GM23338 (cell line): ENCODE results near the gene R3HDM1. TPM values are rescaled to one million over a fixed set of nuclear protein-coding genes. Genes with fewer than 3 reads are reported as not detected.

Experiments used
- ATAC-seq: fragments of 200-7000 bp; cut with Tn5 transposase; 3 replicates; pipeline ENCODE4 v1.9.1; 2020
- DNase-seq: peaks from one replicate; pipeline ENCODE4 v3.0.0-alpha.2; 2015; ENCODE audit warnings: low spot score
- H2AFZ ChIP-seq: fragments of 200-600 bp; sonication (generic); 2 replicates; pipeline ENCODE4 v1.8.0; 2016; ENCODE audit warnings: antibody characterized with exemption, mild to moderate bottlenecking, moderate library complexity
- H3F3A ChIP-seq: fragments of 200-600 bp; sonication (generic); replicated peaks from 2 replicates; pipeline ENCODE4 v1.8.0; 2017; ENCODE audit warnings: antibody characterized with exemption, mixed run types, low read depth
- H3K27ac ChIP-seq: fragments of 200-600 bp; sonication (generic); 2 replicates; pipeline ENCODE4 v1.6.1; 2016; ENCODE audit warnings: low read depth
- H3K27me3 ChIP-seq: fragments of 200-600 bp; sonication (generic); 2 replicates; pipeline ENCODE4 v1.8.0; 2016; ENCODE audit warnings: mild to moderate bottlenecking, mixed run types, moderate library complexity; ENCODE audit not compliant: insufficient read depth
- H3K36me3 ChIP-seq: fragments of 200-600 bp; sonication (generic); 2 replicates; pipeline ENCODE4 v1.8.0; 2016; ENCODE audit warnings: mild to moderate bottlenecking; ENCODE audit not compliant: insufficient read depth
- H3K4me1 ChIP-seq: fragments of 200-600 bp; sonication (generic); 2 replicates; pipeline ENCODE4 v1.8.0; 2016; ENCODE audit warnings: mild to moderate bottlenecking, moderate library complexity; ENCODE audit not compliant: insufficient read depth
- H3K4me2 ChIP-seq: fragments of 200-600 bp; sonication (generic); 2 replicates; pipeline ENCODE4 v1.7.1; 2017; ENCODE audit warnings: mixed run types
- H3K4me3 ChIP-seq: fragments of 200-600 bp; sonication (generic); 2 replicates; pipeline ENCODE4 v1.6.1; 2016; ENCODE audit warnings: mixed run types
- H3K79me2 ChIP-seq: fragments of 200-600 bp; sonication (generic); replicated peaks from 2 replicates; pipeline ENCODE4 v1.8.0; 2017; ENCODE audit warnings: mild to moderate bottlenecking; ENCODE audit not compliant: insufficient read depth
- H3K9me2 ChIP-seq: fragments of 200-600 bp; sonication (generic); 2 replicates; pipeline ENCODE4 v1.8.0; 2017; ENCODE audit not compliant: insufficient read depth
- H4K20me1 ChIP-seq: fragments of 200-600 bp; sonication (generic); replicated peaks from 2 replicates; pipeline ENCODE4 v1.8.0; 2017; ENCODE audit warnings: mild to moderate bottlenecking; ENCODE audit not compliant: insufficient read depth
- H3K27ac Mint-ChIP-seq: 2 replicates; pipeline ENCODE4 v1.8.0; 2020; ENCODE audit warnings: inconsistent platforms, mild to moderate bottlenecking, moderate library complexity, mixed read lengths
- H3K27me3 Mint-ChIP-seq: 3 replicates; pipeline ENCODE4 v1.8.0; 2022; ENCODE audit warnings: low read depth, mild to moderate bottlenecking, moderate library complexity, mixed read lengths, inconsistent platforms; ENCODE audit not compliant: insufficient read depth, poor library complexity
- H3K36me3 Mint-ChIP-seq: 3 replicates; pipeline ENCODE4 v1.8.0; 2021; ENCODE audit warnings: low read depth, mild to moderate bottlenecking, inconsistent platforms, moderate library complexity, mixed read lengths
- H3K4me1 Mint-ChIP-seq: 3 replicates; pipeline ENCODE4 v1.8.0; 2020; ENCODE audit warnings: mild to moderate bottlenecking, inconsistent platforms, mixed read lengths
- H3K4me3 Mint-ChIP-seq: 3 replicates; pipeline ENCODE4 v1.8.0; 2021; ENCODE audit warnings: moderate library complexity, mild to moderate bottlenecking, inconsistent platforms, mixed read lengths
- H3K9me3 Mint-ChIP-seq: 3 replicates; pipeline ENCODE4 v1.8.0; 2020; ENCODE audit warnings: moderate library complexity, mild to moderate bottlenecking, inconsistent platforms, mixed read lengths
- CREB1 ChIP-seq: fragments of 250-450 bp; sonication (Bioruptor Pico); IDR thresholded peaks from 2 replicates; pipeline ENCODE4 v1.5.0; 2020; ENCODE audit warnings: low read depth, mild to moderate bottlenecking, moderate library complexity
- CTCF ChIP-seq, 2 experiments: fragments of 200-600 bp in 1 of 2; sonication (generic) in 1 of 2; conservative IDR thresholded peaks; 2 replicates each; pipeline versions ENCODE4 v1.5.1 to v1.6.1; 2016 to 2017; ENCODE audit warnings: antibody characterized with exemption in 2 of 2, low read depth in 2 of 2, mild to moderate bottlenecking in 2 of 2, moderate library complexity in 1 of 2
- EZH2 ChIP-seq: fragments of 200-600 bp; sonication (generic); IDR thresholded peaks from one replicate; pipeline ENCODE4 v1.8.0; 2017; ENCODE audit warnings: antibody characterized with exemption, mild to moderate bottlenecking, low read depth; ENCODE audit not compliant: unreplicated experiment
- EZH2phosphoT487 ChIP-seq: fragments of 200-600 bp; sonication (generic); IDR thresholded peaks from one replicate; pipeline ENCODE4 v1.8.1; 2018; ENCODE audit warnings: antibody characterized with exemption; ENCODE audit not compliant: unreplicated experiment
- JUNB ChIP-seq: IDR thresholded peaks from one replicate; pipeline ENCODE4 v1.6.1; 2016; ENCODE audit warnings: antibody characterized with exemption; ENCODE audit not compliant: unreplicated experiment
- NANOG ChIP-seq: IDR thresholded peaks from 2 replicates; pipeline ENCODE4 v1.6.1; 2016; ENCODE audit warnings: antibody characterized with exemption, borderline replicate concordance
- POLR2AphosphoS5 ChIP-seq: IDR thresholded peaks from 2 replicates; pipeline ENCODE4 v1.6.1; 2016; ENCODE audit warnings: antibody characterized with exemption, low read depth
- REST ChIP-seq: IDR thresholded peaks from one replicate; pipeline ENCODE4 v1.6.1; 2018; ENCODE audit warnings: antibody characterized with exemption; ENCODE audit not compliant: unreplicated experiment
- ZNF331 ChIP-seq: fragments of 250-450 bp; sonication (Bioruptor Pico); IDR thresholded peaks from 2 replicates; pipeline ENCODE4 v1.5.0; 2020; ENCODE audit warnings: low read depth, mild to moderate bottlenecking, moderate library complexity
- ZNF462 ChIP-seq: fragments of 250-450 bp; sonication (Bioruptor Pico); IDR thresholded peaks from 2 replicates; pipeline ENCODE4 v1.5.0; 2020; ENCODE audit warnings: mild to moderate bottlenecking, moderate library complexity
- polyA plus RNA-seq: library from polyadenylated mRNA; unstranded; fragments of >200 nt; fragmentation: Nextera tagmentation; extraction: Ambion mirVana; gene quantifications from 2 replicates; pipeline ENCODE4 v1.2.1, GENCODE V29; 2016
- total RNA-seq: library from RNA; depleted of rRNA; stranded (reverse); fragments of >200 nt; shearing (Covaris generic); gene quantifications from 2 replicates; pipeline ENCODE4 v1.2.3, GENCODE V29; 2014

The R3HDM1 gene
- total and polyA plus RNA-seq, 2 experiments from 2014 or later, result 63.1 to 88.8 TPM

- peaks cover 28% of the 10 kb centered on the region for H3K36me3 Mint-ChIP-seq
- Histone ChIP-seq H3K27ac (no peak overlapping the region), H3K36me3 (peaks cover 32% of the 10 kb centered on the region)
Observed at GRCh38 chr2:135636982-135637381, 105.7 kb downstream of the R3HDM1 start.

GRCh38 chr2:135637456-135638087 is 106.3 kb downstream of the R3HDM1 start:
- H3K27me3 Mint-ChIP-seq, result no peaks in the 10 kb centered on the region
- Histone ChIP-seq H3K27me3 (no peaks in the 10 kb centered on the region), H3K27ac (no peak overlapping the region), H3F3A (no peaks in the 10 kb centered on the region), H3K36me3 (peaks cover 32% of the 10 kb centered on the region), H4K20me1 (peaks cover 6% of the 10 kb centered on the region; the same call in 1 of the 2 replicates), H3K4me3 (no peak overlapping the region), H3K9me2 (no peaks in the 10 kb centered on the region), H3K4me1 (no peaks in the 10 kb centered on the region), H3K4me2 (no peak overlapping the region), H2AFZ (no peak overlapping the region), H3K79me2 (no peaks in the 10 kb centered on the region)
- H3K4me3 Mint-ChIP-seq, result no peak overlapping the region
- ATAC-seq (no peak), DNase-seq (no peak)
- no peak overlapping the region for H3K27ac Mint-ChIP-seq
- no peaks in the 10 kb centered on the region for H3K4me1 Mint-ChIP-seq
- H3K36me3 Mint-ChIP-seq, result peaks cover 28% of the 10 kb centered on the region
- H3K9me3 Mint-ChIP-seq, result no peaks in the 10 kb centered on the region
- no peak for TF ChIP-seq EZH2
- no peak for TF ChIP-seq EZH2phosphoT487
- TF ChIP-seq REST, result no peak
- no peak for TF ChIP-seq ZNF462 (CRISPR knock-in tag)
- TF ChIP-seq CREB1 (CRISPR knock-in tag), result no peak
- no peak for TF ChIP-seq POLR2AphosphoS5
- no peak for TF ChIP-seq CTCF (conservative IDR thresholded peaks at IDR 0.05; ENCODE audit: low read depth in 2 of 2)
- TF ChIP-seq NANOG, result no peak
- no peak for TF ChIP-seq JUNB
- TF ChIP-seq ZNF331 (CRISPR knock-in tag), result no peak

More at GRCh38 chr2:135636982-135637381, 105.7 kb downstream of the R3HDM1 start:
- no peaks in the 10 kb centered on the region for H3K9me3 Mint-ChIP-seq
- no peak for DNase-seq
- no peak for ATAC-seq
- Histone ChIP-seq H3K4me3 (no peak overlapping the region), H3K9me2 (no peaks in the 10 kb centered on the region), H3F3A (no peaks in the 10 kb centered on the region), H4K20me1 (peaks cover 6% of the 10 kb centered on the region; the same call in 1 of the 2 replicates), H2AFZ (no peak overlapping the region), H3K4me1 (no peaks in the 10 kb centered on the region), H3K27me3 (no peaks in the 10 kb centered on the region), H3K4me2 (no peak overlapping the region), H3K79me2 (no peaks in the 10 kb centered on the region)
- H3K4me3 Mint-ChIP-seq, result no peak overlapping the region
- no peaks in the 10 kb centered on the region for H3K27me3 Mint-ChIP-seq
- H3K4me1 Mint-ChIP-seq, result no peaks in the 10 kb centered on the region
- TF ChIP-seq POLR2AphosphoS5, result no peak
- 0 out of 2 replicates have a peak overlapping the region, but pooled peaks have one; percentile 22 for H3K27ac Mint-ChIP-seq
